Cardiac muscle cell (in vitro differentiated cells and primary cell): Measurements from ENCODE around the gene TMPRSS15. TPM values are rescaled to one million over a fixed set of nuclear protein-coding genes. Genes with fewer than 3 reads are reported as not detected.

Source experiments
- DNase-seq, 2 donors: peaks; one replicate each; pipeline versions ENCODE4 v3.0.0 to v3.0.0-alpha.2; 2010 to 2017; ENCODE audit warnings: low read depth in 1 of 2, low spot score in 1 of 2
- H3K27ac ChIP-seq: fragments of 200-600 bp; sonication (generic); 2 replicates; pipeline ENCODE4 v1.5.1; 2016
- H3K27me3 ChIP-seq: fragments of 200-600 bp; sonication (generic); 2 replicates; pipeline ENCODE4 v1.6.0; 2016; ENCODE audit warnings: control low read depth
- H3K36me3 ChIP-seq: fragments of 200-600 bp; sonication (generic); 2 replicates; pipeline ENCODE4 v1.5.1; 2016; ENCODE audit warnings: control low read depth
- H3K4me1 ChIP-seq: fragments of 200-600 bp; sonication (generic); 2 replicates; pipeline ENCODE4 v1.8.1; 2017; ENCODE audit warnings: low read depth, mild to moderate bottlenecking, mixed run types
- H3K4me3 ChIP-seq: fragments of 200-600 bp; sonication (generic); 2 replicates; pipeline ENCODE4 v1.5.1; 2016; ENCODE audit warnings: mild to moderate bottlenecking
- H3K9me3 ChIP-seq: fragments of 200-600 bp; sonication (generic); 2 replicates; pipeline ENCODE4 v1.5.1; 2017; ENCODE audit warnings: low read depth, mild to moderate bottlenecking, control low read depth
- CTCF ChIP-seq: IDR thresholded peaks from 2 replicates; pipeline ENCODE4 v1.5.1; 2012; ENCODE audit warnings: low read depth, mild to moderate bottlenecking, low read length
- polyA plus RNA-seq: library from polyadenylated mRNA; unstranded; fragments of >200 nt; fragmentation: Nextera tagmentation; extraction: Ambion mirVana; gene quantifications from 2 replicates; pipeline ENCODE4 v1.2.1, GENCODE V29; 2016
- total RNA-seq: library from RNA; depleted of rRNA; stranded (reverse); fragments of >200 nt; gene quantifications from 2 replicates; pipeline ENCODE4 v1.2.3, GENCODE V29; 2016

Gene TMPRSS15
- total and polyA plus RNA-seq, 2 experiments from 2014 or later = not detected

- Histone ChIP-seq H3K9me3 (no peaks in the 10 kb centered on the region), H3K4me3 (no peak overlapping the region), H3K27ac (no peak overlapping the region), H3K27me3 (no peaks in the 10 kb centered on the region), H3K36me3 (no peaks in the 10 kb centered on the region), H3K4me1 (no peaks in the 10 kb centered on the region)
- no peak for TF ChIP-seq CTCF
- DNase-seq = no peak
Observed at GRCh38 chr21:18430341-18430740, 26.8 kb upstream of the TMPRSS15 start.

- H3K36me3 ChIP-seq = no peaks in the 10 kb centered on the region
- H3K4me1 ChIP-seq = no peaks in the 10 kb centered on the region
- H3K27me3 ChIP-seq = no peaks in the 10 kb centered on the region
- no peaks in the 10 kb centered on the region for H3K9me3 ChIP-seq
- no peak for TF ChIP-seq CTCF
- H3K4me3 ChIP-seq = no peak overlapping the region
- DNase-seq = no peak
- H3K27ac ChIP-seq = no peak overlapping the region
Observed at GRCh38 chr21:18424276-18424675, 20.7 kb upstream of the TMPRSS15 start.

GRCh38 chr21:18417141-18417790, 13.7 kb upstream of the TMPRSS15 start:
- no peaks in the 10 kb centered on the region for H3K9me3 ChIP-seq
- no peak for DNase-seq
- no peak overlapping the region for H3K27ac ChIP-seq
- H3K27me3 ChIP-seq = no peaks in the 10 kb centered on the region
- no peak for TF ChIP-seq CTCF
- H3K36me3 ChIP-seq = no peaks in the 10 kb centered on the region
- no peak overlapping the region for H3K4me3 ChIP-seq
- H3K4me1 ChIP-seq = no peaks in the 10 kb centered on the region

DNA sequence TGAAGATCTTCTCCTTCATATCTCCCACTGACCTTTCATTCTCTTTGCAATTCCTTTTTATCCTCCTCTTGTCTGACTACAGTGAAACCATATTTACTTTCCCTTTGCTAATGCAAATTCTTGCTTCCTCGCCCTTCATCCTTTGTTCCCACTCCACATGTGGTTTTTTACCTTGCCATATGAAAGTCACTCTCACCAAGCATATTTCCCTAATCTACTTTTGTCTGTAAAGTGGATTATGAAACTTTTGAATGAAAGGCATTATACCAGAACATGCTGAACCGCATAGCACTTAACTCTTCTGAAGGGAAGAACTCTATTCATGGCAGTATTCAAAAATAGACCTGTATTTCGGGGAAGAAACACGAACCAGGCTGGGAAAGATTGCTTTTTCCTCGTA, 8.0 kb upstream of the TMPRSS15 start:
- Histone ChIP-seq H3K4me3 (no peak overlapping the region), H3K27ac (no peak overlapping the region)

DNA sequence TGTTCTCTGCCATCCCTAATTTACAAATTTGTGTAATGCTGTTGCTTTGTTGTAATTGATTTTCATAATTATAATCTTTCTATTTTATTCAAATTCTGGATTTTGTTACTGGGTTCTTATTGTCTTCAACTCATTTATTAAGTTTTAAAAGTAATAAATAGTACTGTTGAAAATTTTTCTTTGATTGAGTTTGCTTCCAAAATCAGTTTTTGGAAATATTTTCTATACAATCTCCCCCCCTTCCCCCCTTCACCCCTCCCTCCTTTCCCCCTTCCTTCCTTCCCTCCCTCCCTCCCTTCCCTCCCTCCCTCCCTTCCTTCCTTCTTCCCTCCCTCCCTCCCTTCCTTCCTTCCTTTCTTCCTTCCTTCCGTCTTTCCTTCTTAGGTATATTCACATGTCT, 6.0 kb upstream of the TMPRSS15 start:
- H3K27ac ChIP-seq = no peak overlapping the region
- no peak for DNase-seq
- H3K9me3 ChIP-seq = no peaks in the 10 kb centered on the region
- no peak for TF ChIP-seq CTCF
- no peaks in the 10 kb centered on the region for H3K27me3 ChIP-seq
- no peaks in the 10 kb centered on the region for H3K36me3 ChIP-seq
- no peaks in the 10 kb centered on the region for H3K4me1 ChIP-seq
- H3K4me3 ChIP-seq = no peak overlapping the region

More for the DNA sequence above, 8.0 kb upstream of the TMPRSS15 start:
- Histone ChIP-seq H3K4me1 (no peaks in the 10 kb centered on the region), H3K27me3 (no peaks in the 10 kb centered on the region), H3K9me3 (no peaks in the 10 kb centered on the region), H3K36me3 (no peaks in the 10 kb centered on the region)
- no peak for TF ChIP-seq CTCF
- no peak for DNase-seq
